ENCODE results near the gene GBP6.

DNA sequence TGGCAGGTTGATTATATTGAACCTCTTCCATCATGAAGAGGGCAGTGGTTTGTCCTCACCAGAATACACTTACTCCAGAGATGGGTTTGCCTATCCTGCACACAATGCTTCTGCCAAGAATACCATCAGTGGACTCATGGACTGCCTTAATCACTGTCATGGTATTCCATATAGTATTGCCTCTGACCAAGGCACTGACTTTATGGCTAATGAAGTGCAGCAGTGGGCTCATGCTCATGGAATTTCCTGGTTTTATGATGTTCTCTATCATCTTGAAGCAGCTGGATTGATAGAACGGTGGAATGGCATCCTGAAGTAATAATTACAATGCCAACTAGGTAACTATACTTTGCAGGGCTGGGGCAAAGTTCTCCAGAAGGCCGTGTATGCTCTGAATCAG is 16.6 kb upstream of the GBP6 start:
- TF ChIP-seq POLR2A (IDR thresholded peaks at IDR 0.05; ENCODE audit: low read length) (no peak), GATA1 (IDR thresholded peaks at IDR 0.05; ENCODE audit: low read depth, low read length) (no peak)

All from erythroblast (primary cell).